ENCODE measurements around the gene SIGLEC7.

The SIGLEC7 gene

DNA sequence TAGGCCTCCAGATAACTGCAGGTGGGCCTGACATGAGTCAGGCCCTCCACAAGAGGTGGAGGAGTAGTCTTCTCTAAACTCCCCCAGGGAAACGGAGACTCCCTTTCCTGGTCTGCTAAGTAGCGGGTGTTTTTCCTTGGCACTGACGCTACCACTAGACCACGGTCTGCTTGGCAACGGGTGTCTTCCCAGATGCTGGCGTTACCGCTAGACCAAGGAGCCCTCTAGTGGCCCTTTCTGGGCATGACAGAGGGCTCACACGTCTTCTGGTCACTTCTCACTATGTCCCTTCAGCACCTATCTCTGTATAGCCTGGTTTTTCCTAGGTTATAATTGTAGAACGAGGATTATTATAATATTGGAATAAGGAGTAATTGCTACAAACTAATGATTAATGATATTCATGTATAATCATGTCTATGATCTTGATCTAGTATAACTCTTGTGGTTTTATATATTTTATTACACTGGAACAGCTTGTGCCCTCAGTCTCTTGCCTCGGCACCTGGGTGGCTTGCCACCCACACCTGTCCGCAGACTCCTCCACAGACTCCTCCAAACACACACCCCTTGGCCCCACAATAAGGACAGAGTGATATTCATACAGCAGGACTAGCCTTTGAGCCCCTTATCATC, 27.3 kb downstream of the SIGLEC7 start:
- DNase-seq: peak; percentile 55

DNA sequence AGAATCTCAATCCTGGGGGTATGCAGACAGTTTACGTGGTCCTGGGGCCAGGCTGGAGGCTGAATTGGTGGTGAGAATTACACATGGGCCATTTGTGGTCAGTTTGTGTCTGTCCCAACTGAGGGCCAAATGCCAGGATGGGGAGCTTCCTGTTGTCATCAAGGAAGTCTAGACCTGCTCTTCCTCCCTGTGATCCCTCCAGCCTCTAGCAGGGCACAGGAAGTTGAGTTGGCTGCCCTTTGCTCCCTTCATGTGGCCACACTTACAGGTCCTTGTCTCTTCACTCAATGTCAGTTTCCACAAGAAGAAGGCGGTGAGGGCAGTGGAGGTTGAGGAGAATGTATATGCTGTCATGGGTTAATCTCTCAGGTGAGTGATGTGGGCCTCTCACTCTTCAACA, 30.1 kb downstream of the SIGLEC7 start:
- DNase-seq: no peak

- no peak for DNase-seq
Measured at GRCh38 chr19:51173681-51174080, 31.6 kb downstream of the SIGLEC7 start.

GRCh38 chr19:51179256-51179655, 37.2 kb downstream of the SIGLEC7 start:
- no peak for DNase-seq

- no peak for DNase-seq
Measured at GRCh38 chr19:51181377-51181912, 39.3 kb downstream of the SIGLEC7 start.

- DNase-seq: no peak
Measured at GRCh38 chr19:51181913-51182419, 39.9 kb downstream of the SIGLEC7 start.

- no peak for DNase-seq
Measured at GRCh38 chr19:51183629-51184028, 41.5 kb downstream of the SIGLEC7 start.

DNA sequence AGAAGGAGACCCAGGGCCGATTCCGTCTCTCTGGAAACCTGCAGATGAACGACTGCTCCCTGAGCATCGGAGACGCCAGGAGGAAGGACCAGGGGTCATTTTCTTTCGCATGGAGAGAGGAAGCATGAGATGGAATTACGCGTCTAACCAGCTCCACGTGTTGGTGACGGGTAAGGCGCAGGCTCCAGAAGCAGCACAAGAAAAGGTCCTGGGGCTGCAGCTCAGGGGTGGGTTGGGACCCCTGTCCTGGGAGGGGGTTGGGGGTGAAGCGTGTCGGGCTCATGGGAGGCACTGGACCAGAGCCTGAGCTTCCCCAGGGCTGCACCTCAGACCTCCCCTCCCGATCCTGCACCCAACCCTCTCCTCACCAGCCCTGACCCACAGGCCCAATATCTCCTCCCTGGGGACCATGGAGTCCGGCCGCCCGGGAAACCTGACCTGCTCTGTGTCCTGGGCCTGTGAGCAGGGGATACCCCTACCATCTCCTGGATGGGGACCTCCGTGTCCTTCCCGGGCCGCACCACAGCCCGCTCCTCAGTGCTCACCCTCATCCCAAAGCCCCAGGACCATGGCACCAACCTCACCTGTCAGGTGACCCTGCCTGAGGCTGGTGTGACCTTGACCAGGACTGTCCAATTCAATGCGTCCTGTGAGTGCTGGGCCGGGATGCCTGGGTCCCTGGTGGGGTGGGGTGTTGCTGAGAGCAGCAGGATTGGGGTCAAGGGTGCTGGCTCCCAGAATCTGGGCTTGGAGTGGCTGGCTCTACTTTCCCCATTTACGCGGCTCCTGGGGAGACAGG, 43.2 kb downstream of the SIGLEC7 start:
- DNase-seq: no peak

GRCh38 chr19:51185868-51186215, 43.7 kb downstream of the SIGLEC7 start:
- DNase-seq: no peak

- no peak for DNase-seq
Measured at GRCh38 chr19:51186323-51186722, 44.2 kb downstream of the SIGLEC7 start.

DNA sequence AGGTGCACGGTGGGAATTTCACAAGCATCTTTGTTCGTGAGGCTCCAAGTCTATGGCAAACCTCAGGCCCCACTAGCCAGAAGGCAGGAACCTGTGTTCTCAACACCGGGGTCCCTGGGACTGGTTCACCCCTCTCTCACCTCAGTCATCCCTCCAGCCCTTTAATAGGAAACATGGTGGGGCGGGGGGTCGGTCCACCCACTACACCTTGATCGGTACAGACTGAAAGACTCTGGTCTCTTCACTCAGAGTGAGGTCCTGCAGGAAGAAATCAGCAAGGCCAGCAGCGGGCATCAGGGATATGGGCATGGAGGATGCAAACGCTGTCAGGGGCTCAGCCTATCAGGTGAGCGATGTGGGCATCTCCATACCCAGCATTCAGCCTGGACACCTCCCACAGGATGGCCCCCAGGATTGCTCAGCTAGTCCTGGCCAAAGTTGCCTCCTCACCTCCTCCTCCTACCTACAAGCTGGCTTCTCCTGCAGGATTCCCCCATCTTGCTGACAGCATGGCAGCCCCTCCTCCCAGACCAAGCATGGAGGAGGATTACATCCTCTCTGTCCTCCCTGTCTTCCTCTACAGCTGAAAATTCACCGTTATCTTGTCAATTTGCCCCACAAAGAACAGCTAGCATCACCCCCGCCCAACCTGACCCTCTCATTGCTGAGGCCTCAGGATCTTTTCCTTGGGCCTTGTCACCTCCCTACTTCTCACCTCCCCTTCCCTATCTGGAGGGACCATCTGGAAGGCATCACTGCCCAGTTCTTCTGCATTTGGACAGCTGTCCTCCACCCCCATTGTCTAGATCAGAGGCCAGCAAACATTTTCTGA, 45.5 kb downstream of the SIGLEC7 start:
- DNase-seq: no peak

- DNase-seq: no peak
Measured at GRCh38 chr19:51188227-51188559, 46.1 kb downstream of the SIGLEC7 start.

GRCh38 chr19:51192689-51193088, 50.6 kb downstream of the SIGLEC7 start:
- no peak for DNase-seq

- DNase-seq: no peak
Measured at GRCh38 chr19:51194527-51195315, 52.6 kb downstream of the SIGLEC7 start.

- DNase-seq: no peak
Measured at GRCh38 chr19:51195316-51195586, 53.1 kb downstream of the SIGLEC7 start.

- DNase-seq: no peak
Measured at GRCh38 chr19:51195616-51196015, 53.5 kb downstream of the SIGLEC7 start.

DNA sequence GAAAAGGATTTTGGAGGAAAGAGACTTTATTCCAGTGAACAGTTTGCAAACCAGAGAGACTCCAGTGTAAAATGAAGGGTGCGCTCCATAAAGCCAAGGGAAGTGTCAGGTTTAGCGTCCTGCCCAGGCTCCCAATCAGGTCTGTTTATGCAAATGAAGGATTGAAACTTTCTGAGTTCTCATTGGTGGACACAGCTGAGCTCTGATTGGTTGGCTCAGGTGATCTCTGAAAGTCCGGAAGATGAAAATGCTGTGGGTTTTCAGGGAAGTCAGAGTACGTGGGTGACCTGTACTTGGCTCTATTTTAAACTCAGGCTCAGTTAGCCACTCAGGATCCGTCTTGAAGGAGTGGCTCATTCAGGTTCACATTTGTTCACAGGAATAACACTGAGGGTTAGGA, 54.1 kb downstream of the SIGLEC7 start:
- DNase-seq: no peak

DNA sequence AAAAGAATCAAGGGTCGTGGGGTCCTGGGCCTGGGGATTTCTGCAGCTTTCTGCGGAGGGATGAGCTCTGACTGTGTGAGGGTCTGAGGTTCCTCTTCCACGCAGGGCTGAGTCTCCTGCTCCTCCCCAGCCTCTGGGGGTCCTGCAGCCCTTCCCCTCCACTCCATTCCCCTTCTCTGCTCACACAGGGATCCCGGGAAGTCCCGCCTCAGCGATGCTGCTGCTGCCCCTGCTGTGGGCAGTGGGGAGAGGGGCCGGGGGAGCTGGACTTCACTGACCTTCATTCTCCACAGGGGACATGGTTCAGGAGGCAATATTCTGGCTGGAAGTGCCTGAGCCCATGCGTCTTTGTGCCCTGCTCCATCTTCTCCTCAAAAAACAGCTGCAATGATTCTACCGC, 56.5 kb downstream of the SIGLEC7 start:
- DNase-seq: no peak

DNA sequence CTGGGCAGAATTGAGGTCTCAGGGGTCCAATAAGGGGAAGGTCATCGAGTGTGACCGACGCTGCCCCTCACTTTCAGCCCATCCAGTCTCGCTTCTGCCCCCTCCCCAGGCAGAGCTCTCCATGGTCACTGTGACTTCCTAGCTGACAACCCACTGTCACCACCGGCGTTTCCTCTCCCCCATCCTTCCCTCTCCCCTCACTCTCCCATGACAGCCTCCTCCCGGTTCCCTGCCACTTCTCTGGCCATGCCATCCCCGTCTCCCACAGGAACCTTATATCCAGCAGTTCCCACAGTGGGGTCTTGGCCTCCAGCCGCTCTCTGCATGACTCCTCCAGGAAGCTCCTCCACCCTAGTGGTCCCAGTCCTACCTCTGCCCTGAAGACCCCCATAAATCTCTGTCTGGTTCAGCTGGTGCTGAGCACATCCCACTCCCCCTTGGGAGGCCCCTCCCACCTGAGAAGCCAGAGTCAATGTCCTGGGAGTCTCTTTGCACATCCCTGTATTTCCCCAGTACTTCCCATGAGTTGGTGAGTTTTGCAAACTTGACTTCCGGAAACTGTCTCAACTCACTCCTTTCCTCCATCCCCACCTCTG, 58.1 kb downstream of the SIGLEC7 start:
- no peak for DNase-seq

DNA sequence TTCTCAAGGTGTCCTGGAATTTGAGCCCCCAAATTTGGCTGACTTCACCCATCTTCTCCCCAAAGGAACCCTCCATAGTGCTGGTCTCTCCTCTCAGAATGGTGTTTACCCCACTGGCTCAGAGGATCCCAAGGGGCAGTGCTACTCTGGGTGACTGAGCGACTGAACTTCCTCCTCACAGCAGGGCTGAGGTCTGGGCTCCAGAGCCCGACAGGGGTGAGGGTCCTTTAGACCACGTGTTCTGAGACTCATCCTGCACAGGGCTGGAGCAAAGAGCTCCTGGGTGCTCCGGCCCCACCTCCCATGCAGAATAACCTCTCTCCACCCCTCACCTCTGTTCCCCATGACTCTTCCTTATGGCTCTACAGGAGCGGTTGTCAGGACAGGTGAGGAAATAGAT, 59.6 kb downstream of the SIGLEC7 start:
- no peak for DNase-seq

Data from T-helper 9 cell (primary cell).